Esophagus squamous epithelium (tissue), 5 donors: ENCODE measurements around the gene NCKAP5L. TPM values are rescaled to one million over a fixed set of nuclear protein-coding genes. Genes with fewer than 3 reads are reported as not detected.

Experiments
- DNase-seq: peaks from one replicate; lab custom pipeline; 2025; lab: John Stamatoyannopoulos, UW
- H3K27ac ChIP-seq, 4 donors: fragments of 200-600 bp; sonication (generic); one replicate each; pipeline ENCODE4 v1.5.1; 2016 to 2019; ENCODE audit warnings: mild to moderate bottlenecking in 1 of 4
- H3K27me3 ChIP-seq, 4 donors: fragments of 200-600 bp; sonication (generic); 1 replicate in 3 of 4; 2 replicates in 1 of 4; pipeline versions ENCODE4 v1.5.1 to v1.6.0; 2017 to 2021; ENCODE audit warnings: antibody characterized with exemption in 1 of 4
- H3K36me3 ChIP-seq, 3 donors: fragments of 200-600 bp; sonication (generic); one replicate each; pipeline ENCODE4 v1.5.1; 2016 to 2019
- H3K4me1 ChIP-seq, 3 donors: fragments of 200-600 bp; sonication (generic); one replicate each; pipeline ENCODE4 v1.5.1; 2017 to 2019
- H3K4me3 ChIP-seq, 4 donors: fragments of 200-600 bp; sonication (generic); 1 replicate in 3 of 4; 2 replicates in 1 of 4; pipeline ENCODE4 v1.5.1; 2016 to 2019; ENCODE audit warnings: mild to moderate bottlenecking in 2 of 4, moderate library complexity in 1 of 4
- H3K9me3 ChIP-seq, 3 donors: fragments of 200-600 bp; sonication (generic); one replicate each; pipeline ENCODE4 v1.5.1; 2016 to 2019
- POLR2A ChIP-seq, 4 donors: fragments of 450-650 bp; IDR thresholded peaks; one replicate each; pipeline ENCODE4 v1.6.1; 2017; ENCODE audit warnings: antibody characterized with exemption in 4 of 4, mild to moderate bottlenecking in 4 of 4, moderate library complexity in 3 of 4
- WGBS, 2 donors: methylation state at CpG; one replicate each; pipeline ENCODE4 v1.1.5; 2018; 5-methylcytosine and 5-hydroxymethylcytosine counted together
- intact Hi-C: fragments of 100-400 bp; cut with DNase I; formaldehyde crosslinking; loops from one replicate; pipeline ENCODE4 v1.15.0; 2022
- total RNA-seq, 4 donors: library from RNA; depleted of rRNA; stranded (reverse); fragments of >200 nt; gene quantifications; one replicate each; pipeline ENCODE4 v1.1.0, GENCODE V29; 2016
- TF ChIP-seq, protein P1 (sequence below), 6 experiments: fragments of 450-650 bp in 4 of 6; fragments of 200-600 bp in 2 of 6; sonication (generic) in 2 of 6; IDR thresholded peaks; one replicate each; pipeline ENCODE4 v1.5.1; 2016 to 2019; ENCODE audit warnings: antibody characterized with exemption in 6 of 6, mild to moderate bottlenecking in 4 of 6, moderate library complexity in 4 of 6
- donor health status: DM: yes; HTN: yes; CAD: no.

NCKAP5L gene
- total RNA-seq, 4 donors from 2014 or later = 3.2 to 10.5 (median 8.0) TPM

DNA sequence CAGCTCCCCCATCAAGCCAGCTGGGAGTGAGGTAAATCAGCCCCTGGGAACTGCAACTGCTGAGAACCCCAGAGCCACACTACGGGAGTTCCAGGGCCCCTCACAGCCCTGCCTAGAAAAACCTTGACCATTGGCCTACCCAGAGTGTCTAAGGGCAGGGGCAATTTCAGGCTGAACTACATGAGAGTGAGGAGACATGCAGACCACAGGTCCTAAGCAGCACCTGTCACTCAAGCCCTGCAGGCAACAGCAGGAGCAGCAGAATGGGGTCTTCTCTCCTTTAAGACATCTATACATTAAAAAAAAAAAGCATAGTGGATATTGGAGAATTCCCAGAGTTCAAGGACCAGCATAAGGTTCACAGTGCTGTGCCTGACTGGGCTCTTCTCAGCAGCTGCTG lies 4.9 kb downstream of the NCKAP5L start:
- Histone ChIP-seq H3K9me3 (no peaks in the 10 kb centered on the region), H3K36me3 (peaks cover 0 to 13% (median 0%) of the 10 kb centered on the region in 3 donors), H3K27ac (no peak overlapping the region), H3K4me1 (peaks cover 39 to 73% (median 52%) of the 10 kb centered on the region in 3 donors), H3K4me3 (no peak overlapping the region), H3K27me3 (no peaks in the 10 kb centered on the region)
- no peak for DNase-seq
- intact Hi-C loops = no loop called here
- no peak for TF ChIP-seq POLR2A (IDR thresholded peaks at IDR 0.05)
- TF ChIP-seq, protein P1, sequence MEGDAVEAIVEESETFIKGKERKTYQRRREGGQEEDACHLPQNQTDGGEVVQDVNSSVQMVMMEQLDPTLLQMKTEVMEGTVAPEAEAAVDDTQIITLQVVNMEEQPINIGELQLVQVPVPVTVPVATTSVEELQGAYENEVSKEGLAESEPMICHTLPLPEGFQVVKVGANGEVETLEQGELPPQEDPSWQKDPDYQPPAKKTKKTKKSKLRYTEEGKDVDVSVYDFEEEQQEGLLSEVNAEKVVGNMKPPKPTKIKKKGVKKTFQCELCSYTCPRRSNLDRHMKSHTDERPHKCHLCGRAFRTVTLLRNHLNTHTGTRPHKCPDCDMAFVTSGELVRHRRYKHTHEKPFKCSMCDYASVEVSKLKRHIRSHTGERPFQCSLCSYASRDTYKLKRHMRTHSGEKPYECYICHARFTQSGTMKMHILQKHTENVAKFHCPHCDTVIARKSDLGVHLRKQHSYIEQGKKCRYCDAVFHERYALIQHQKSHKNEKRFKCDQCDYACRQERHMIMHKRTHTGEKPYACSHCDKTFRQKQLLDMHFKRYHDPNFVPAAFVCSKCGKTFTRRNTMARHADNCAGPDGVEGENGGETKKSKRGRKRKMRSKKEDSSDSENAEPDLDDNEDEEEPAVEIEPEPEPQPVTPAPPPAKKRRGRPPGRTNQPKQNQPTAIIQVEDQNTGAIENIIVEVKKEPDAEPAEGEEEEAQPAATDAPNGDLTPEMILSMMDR (IDR thresholded peaks at IDR 0.05) = no peak
- WGBS, 2 donors = 83% methylated on average over 1 of the region's 1 CpG; no CpG with 5 or more reads in 1 of the 2 donors

DNA sequence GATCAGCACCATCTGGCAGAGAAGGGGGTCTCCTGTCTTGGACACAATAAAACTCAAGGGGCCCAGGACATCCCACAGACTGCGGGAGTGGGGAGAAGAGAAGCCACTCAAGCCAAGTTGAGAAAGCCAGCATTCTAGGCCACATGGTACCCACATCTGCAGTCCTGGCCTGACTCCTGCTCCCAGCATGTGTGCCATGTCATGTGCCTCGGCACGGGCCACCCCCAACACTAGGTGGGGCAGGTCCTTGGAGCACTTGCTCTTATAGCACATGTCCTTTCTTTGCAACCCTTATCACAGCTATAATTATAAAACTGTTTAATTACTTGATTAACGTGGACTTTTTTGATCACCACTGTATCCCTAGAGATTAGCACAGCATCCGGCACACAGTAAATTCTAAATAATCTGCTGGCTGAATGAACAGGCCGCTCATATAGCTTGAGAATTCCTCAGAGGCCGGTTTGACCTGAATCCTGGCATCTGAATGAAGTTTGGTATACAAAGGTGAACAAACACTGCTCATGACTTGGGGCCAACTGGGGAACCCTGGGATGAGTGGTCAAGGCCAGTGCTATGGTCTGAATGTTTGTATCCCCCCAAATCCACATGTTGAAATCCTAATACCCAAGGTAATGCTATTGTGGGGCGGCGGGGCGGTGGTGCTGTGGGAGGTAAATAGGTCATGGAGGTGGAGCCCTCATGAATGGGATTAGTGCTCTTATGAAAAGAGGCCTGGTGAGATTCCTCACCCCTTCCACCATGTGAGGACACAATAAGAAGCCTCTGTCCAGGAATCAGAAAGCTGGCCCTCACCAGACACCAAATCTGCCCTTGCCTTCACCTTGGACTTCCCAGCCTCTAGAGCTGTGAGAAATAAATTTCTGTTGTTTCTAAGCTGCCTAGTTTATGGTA lies 6.6 kb downstream of the NCKAP5L start:
- intact Hi-C loops = no loop called here
- Histone ChIP-seq H3K9me3 (no peaks in the 10 kb centered on the region), H3K36me3 (peaks cover 0 to 13% (median 0%) of the 10 kb centered on the region in 3 donors), H3K4me3 (no peak overlapping the region), H3K27me3 (no peaks in the 10 kb centered on the region), H3K27ac (peak overlapping the region in 2 of 4 donors; percentile 1 to 29), H3K4me1 (peaks cover 29 to 59% (median 44%) of the 10 kb centered on the region in 3 donors)
- 59 to 82% methylated on average over 2 to 10 of the region's 10 CpGs for WGBS, 2 donors
- TF ChIP-seq, protein P1 (IDR thresholded peaks at IDR 0.05) = no peak
- no peak for TF ChIP-seq POLR2A (IDR thresholded peaks at IDR 0.05)
- DNase-seq = no peak

DNA sequence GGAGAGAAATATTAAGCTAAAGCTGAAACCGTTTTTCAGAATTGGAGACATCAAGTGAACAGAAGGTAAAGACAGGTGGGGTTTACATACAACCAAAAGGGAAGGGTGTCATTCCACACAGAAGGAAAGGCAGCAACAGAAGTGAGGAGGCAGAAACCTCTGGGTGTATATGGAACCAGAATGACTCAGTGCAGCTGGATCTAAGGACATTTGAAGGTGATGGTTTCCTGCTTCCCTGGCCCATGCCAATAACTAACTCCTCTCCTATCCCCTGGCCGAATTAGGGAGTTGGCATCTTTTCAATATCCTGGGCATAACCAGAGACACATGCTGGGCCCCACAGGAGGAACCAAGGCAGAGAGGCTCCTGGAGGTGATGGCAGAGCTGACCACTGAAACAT lies 8.4 kb downstream of the NCKAP5L start:
- no peak for TF ChIP-seq POLR2A (IDR thresholded peaks at IDR 0.05)
- Histone ChIP-seq H3K4me1 (peaks cover 18 to 49% (median 34%) of the 10 kb centered on the region in 3 donors), H3K36me3 (peaks cover 0 to 13% (median 0%) of the 10 kb centered on the region in 3 donors), H3K27me3 (no peaks in the 10 kb centered on the region), H3K27ac (no peak overlapping the region), H3K9me3 (no peaks in the 10 kb centered on the region), H3K4me3 (no peak overlapping the region)
- intact Hi-C loops = no loop called here
- no peak for DNase-seq
- 34 to 54% methylated on average over 2 of the region's 2 CpGs for WGBS, 2 donors

DNA sequence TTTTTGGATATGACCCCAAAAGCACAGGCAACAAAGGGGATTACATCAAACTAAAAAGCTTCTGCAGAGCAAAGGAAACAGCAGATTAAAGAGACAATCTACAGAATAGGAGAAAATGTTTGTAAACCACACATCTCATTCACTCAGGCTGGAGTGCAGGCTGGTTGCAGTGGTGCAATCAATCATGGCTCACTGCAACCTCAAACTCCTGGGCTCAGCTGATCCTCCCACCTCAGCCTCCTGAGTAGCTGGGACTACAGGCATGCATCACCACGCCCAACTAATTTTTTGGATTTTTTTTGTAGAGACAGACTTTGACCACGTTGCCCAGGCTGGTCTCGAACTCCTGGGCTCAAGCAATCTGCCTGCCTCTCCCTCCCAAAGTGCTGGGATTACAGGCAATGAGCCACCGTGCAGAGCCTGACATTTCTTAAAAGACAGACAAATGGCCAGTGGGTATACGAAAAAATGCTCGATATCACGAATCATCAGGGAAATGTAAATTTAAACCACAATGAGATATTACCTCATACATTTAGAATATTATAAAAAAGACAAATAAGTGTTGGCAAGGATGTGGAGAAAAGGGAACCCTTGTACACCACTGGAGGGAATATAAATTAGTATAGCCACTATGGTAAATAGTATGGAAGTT lies 9.8 kb downstream of the NCKAP5L start:
- Histone ChIP-seq H3K27ac (no peak overlapping the region), H3K36me3 (peaks cover 0 to 13% (median 0%) of the 10 kb centered on the region in 3 donors), H3K4me1 (peaks cover 6 to 35% (median 22%) of the 10 kb centered on the region in 3 donors), H3K27me3 (no peaks in the 10 kb centered on the region), H3K4me3 (no peak overlapping the region), H3K9me3 (no peaks in the 10 kb centered on the region)
- no peak for DNase-seq
- WGBS, 2 donors = 54 to 63% methylated on average over 7 of the region's 7 CpGs
- intact Hi-C loops = no loop called here
- TF ChIP-seq, protein P1 (IDR thresholded peaks at IDR 0.05) = no peak
- no peak for TF ChIP-seq POLR2A (IDR thresholded peaks at IDR 0.05)

DNA sequence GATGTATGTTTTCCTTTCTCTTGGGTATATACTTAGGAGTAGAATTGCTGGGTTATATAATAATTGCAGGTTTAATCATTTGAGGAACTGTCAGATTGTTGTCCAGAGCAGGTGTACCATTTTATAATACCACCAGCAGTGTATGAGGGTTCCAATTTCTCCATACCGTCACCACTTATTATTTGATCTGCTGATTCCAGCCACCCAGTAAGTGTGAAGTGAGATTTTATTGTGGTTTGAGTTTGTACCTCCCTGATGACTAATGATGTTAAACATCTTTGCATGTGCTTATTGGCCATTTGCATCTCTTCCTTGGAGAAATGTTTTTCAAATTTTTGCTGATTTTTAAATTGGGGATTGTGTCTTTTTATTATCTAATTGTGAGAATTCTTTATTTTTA lies 15.1 kb downstream of the NCKAP5L start:
- no peaks in the 10 kb centered on the region for H3K27me3 ChIP-seq
- no peak overlapping the region for H3K27ac ChIP-seq
- peaks cover 4 to 31% (median 22%) of the 10 kb centered on the region in 3 donors for H3K4me1 ChIP-seq
- no peak for TF ChIP-seq POLR2A (IDR thresholded peaks at IDR 0.05)
- TF ChIP-seq, protein P1 (IDR thresholded peaks at IDR 0.05) = no peak
- intact Hi-C loops = no loop called here
- H3K4me3 ChIP-seq = no peak overlapping the region
- no peaks in the 10 kb centered on the region for H3K9me3 ChIP-seq
- H3K36me3 ChIP-seq = no peaks in the 10 kb centered on the region
- WGBS, 2 donors = 80 to 82% methylated on average over 1 of the region's 1 CpG
- no peak for DNase-seq
